IMR-90 (cell line): ENCODE data around the gene FAM81A. TPM values are rescaled to one million over a fixed set of nuclear protein-coding genes. Genes with fewer than 3 reads are reported as not detected.

ENCODE experiments used
- ATAC-seq: fragments of 200-7000 bp; cut with Tn5 transposase; 2 replicates; pipeline ENCODE4 v1.9.1; 2020; ENCODE audit warnings: low read depth, mild to moderate bottlenecking, moderate library complexity
- BruUV-seq: library from RNA; stranded (reverse); fragments of 400-500 nt; replicated peaks from 2 replicates; lab custom pipeline; 2021; lab: Mats Ljungman, UMichigan
- CTCF ChIA-PET: fragments of 300-600 bp; formaldehyde crosslinking; extraction: SDS; loops from one replicate; lab custom pipeline; 2021; ENCODE audit warnings: antibody characterized with exemption; lab: Yijun Ruan, JAX
- POLR2A ChIA-PET: fragments of 300-600 bp; sonication (Branson Sonifier 250); formaldehyde crosslinking; loops from one replicate; lab custom pipeline; 2022; ENCODE audit warnings: antibody characterized with exemption; ENCODE audit not compliant: unreplicated experiment; lab: Charles Lee
- DNase-seq: peaks from one replicate; pipeline ENCODE4 v3.0.0; 2013
- H2AFZ ChIP-seq: replicated peaks from 2 replicates; pipeline ENCODE3; 2013; ENCODE audit warnings: low read length, mild to moderate bottlenecking; ENCODE audit not compliant: poor library complexity
- H2AK5ac ChIP-seq: 2 replicates; pipeline ENCODE4 v1.6.1; 2013; ENCODE audit warnings: low read depth, low read length, inconsistent platforms
- H2AK9ac ChIP-seq: replicated peaks from 2 replicates; pipeline ENCODE3; 2013; ENCODE audit warnings: mild to moderate bottlenecking, low read depth, low read length, moderate library complexity; ENCODE audit not compliant: poor library complexity
- H2BK120ac ChIP-seq: 2 replicates; pipeline ENCODE4 v1.6.1; 2013; ENCODE audit warnings: low read depth, low read length, inconsistent platforms
- H2BK15ac ChIP-seq: 3 replicates; pipeline ENCODE4 v1.6.1; 2013; ENCODE audit warnings: low read depth, low read length, inconsistent platforms
- H2BK20ac ChIP-seq: 2 replicates; pipeline ENCODE4 v1.6.1; 2013; ENCODE audit warnings: low read depth, mild to moderate bottlenecking, inconsistent platforms, low read length, moderate library complexity
- H2BK5ac ChIP-seq: 2 replicates; pipeline ENCODE4 v1.6.1; 2013; ENCODE audit warnings: mild to moderate bottlenecking, low read depth, low read length, inconsistent platforms; ENCODE audit not compliant: poor library complexity, severe bottlenecking
- H3K14ac ChIP-seq: replicated peaks from 2 replicates; pipeline ENCODE4 v1.6.1; 2013; ENCODE audit warnings: low read depth, low read length, inconsistent platforms
- H3K18ac ChIP-seq: 2 replicates; pipeline ENCODE4 v1.6.1; 2013; ENCODE audit warnings: low read depth, low read length, control low read depth
- H3K23ac ChIP-seq: 2 replicates; pipeline ENCODE4 v1.6.1; 2013; ENCODE audit warnings: low read depth, low read length, inconsistent platforms
- H3K27ac ChIP-seq: 2 replicates; pipeline ENCODE4 v1.5.1; 2013; ENCODE audit warnings: mild to moderate bottlenecking, control low read depth, low read length; ENCODE audit not compliant: insufficient read depth
- H3K27me3 ChIP-seq: 2 replicates; pipeline ENCODE4 v1.6.1; 2013; ENCODE audit warnings: low read length; ENCODE audit not compliant: control insufficient read depth, insufficient read depth
- H3K36me3 ChIP-seq: 2 replicates; pipeline ENCODE4 v1.6.1; 2013; ENCODE audit warnings: low read length, mixed read lengths; ENCODE audit not compliant: control insufficient read depth, insufficient read depth
- H3K4ac ChIP-seq: 2 replicates; pipeline ENCODE4 v1.6.1; 2013; ENCODE audit warnings: low read depth, low read length, inconsistent platforms
- H3K4me1 ChIP-seq: 2 replicates; pipeline ENCODE4 v1.6.1; 2013; ENCODE audit warnings: low read length, mixed read lengths; ENCODE audit not compliant: control insufficient read depth, insufficient read depth
- H3K4me2 ChIP-seq: 2 replicates; pipeline ENCODE4 v1.6.1; 2013; ENCODE audit warnings: low read depth, mild to moderate bottlenecking, control low read depth, low read length, moderate library complexity
- H3K4me3 ChIP-seq: 2 replicates; pipeline ENCODE4 v1.5.1; 2013; ENCODE audit warnings: low read depth, mild to moderate bottlenecking, control low read depth, low read length, moderate library complexity; ENCODE audit not compliant: insufficient read depth
- H3K56ac ChIP-seq: 2 replicates; pipeline ENCODE4 v1.6.1; 2013; ENCODE audit warnings: low read length, inconsistent platforms; ENCODE audit not compliant: insufficient read depth; ENCODE audit errors: extremely low read depth
- H3K79me1 ChIP-seq, 2 experiments: 2 replicates each; pipeline ENCODE4 v1.6.1; 2013; ENCODE audit warnings: low read length in 2 of 2, inconsistent platforms in 1 of 2, low read depth in 1 of 2
- H3K9ac ChIP-seq: 2 replicates; pipeline ENCODE4 v1.6.1; 2013; ENCODE audit warnings: low read depth, low read length, control low read depth
- H3K9me1 ChIP-seq: 2 replicates; pipeline ENCODE4 v1.6.1; 2013; ENCODE audit warnings: low read length, inconsistent platforms; ENCODE audit not compliant: insufficient read depth
- H3K9me3 ChIP-seq: 2 replicates; pipeline ENCODE4 v1.6.1; 2013; ENCODE audit warnings: low read length; ENCODE audit not compliant: control insufficient read depth, insufficient read depth
- H4K20me1 ChIP-seq: 2 replicates; pipeline ENCODE4 v1.6.1; 2013; ENCODE audit warnings: low read length, inconsistent platforms; ENCODE audit not compliant: insufficient read depth
- H4K5ac ChIP-seq: 2 replicates; pipeline ENCODE4 v1.6.1; 2013; ENCODE audit warnings: mild to moderate bottlenecking, low read depth, low read length, control low read depth
- H4K8ac ChIP-seq, 2 experiments: 2 replicates each; pipeline ENCODE4 v1.6.1; 2013; ENCODE audit warnings: low read depth in 2 of 2, low read length in 2 of 2, control low read depth in 1 of 2, inconsistent platforms in 1 of 2
- H4K91ac ChIP-seq: 2 replicates; pipeline ENCODE4 v1.6.1; 2013; ENCODE audit warnings: low read depth, low read length, inconsistent platforms; ENCODE audit not compliant: insufficient read depth
- BHLHE40 ChIP-seq: fragments of 150-350 bp; IDR thresholded peaks from 2 replicates; pipeline ENCODE4 v1.6.1; 2016; ENCODE audit warnings: mild to moderate bottlenecking, low read depth, low read length
- CEBPB ChIP-seq: IDR thresholded peaks from 2 replicates; pipeline ENCODE4 v1.6.1; 2012; ENCODE audit warnings: low read depth, low read length, improper control_type of control experiment
- CHD1 ChIP-seq: IDR thresholded peaks from 2 replicates; pipeline ENCODE4 v1.6.1; 2012; ENCODE audit warnings: low read depth, low read length, improper control_type of control experiment
- FOS ChIP-seq: fragments of 150-350 bp; IDR thresholded peaks from 2 replicates; pipeline ENCODE4 v1.6.1; 2016; ENCODE audit warnings: low read depth, low read length
- MAZ ChIP-seq: IDR thresholded peaks from 2 replicates; pipeline ENCODE4 v1.6.1; 2012; ENCODE audit warnings: low read depth, mild to moderate bottlenecking, low read length, improper control_type of control experiment, moderate library complexity, borderline replicate concordance
- MXI1 ChIP-seq: IDR thresholded peaks from 2 replicates; pipeline ENCODE4 v1.6.1; 2012; ENCODE audit warnings: low read depth, mild to moderate bottlenecking, low read length, moderate library complexity, borderline replicate concordance
- NFE2L2 ChIP-seq: fragments of 150-350 bp; IDR thresholded peaks from 2 replicates; pipeline ENCODE4 v1.6.1; 2016; ENCODE audit warnings: low read depth, mild to moderate bottlenecking, low read length
- RCOR1 ChIP-seq: IDR thresholded peaks from 2 replicates; pipeline ENCODE4 v1.6.1; 2012; ENCODE audit warnings: mild to moderate bottlenecking, low read length, improper control_type of control experiment; ENCODE audit not compliant: insufficient replicate concordance
- RFX5 ChIP-seq: IDR thresholded peaks from 2 replicates; pipeline ENCODE4 v1.8.0; 2012; ENCODE audit warnings: low read depth, mild to moderate bottlenecking, low read length, moderate library complexity
- SMC3 ChIP-seq: fragments of 150-350 bp; IDR thresholded peaks from 2 replicates; pipeline ENCODE4 v1.6.1; 2016; ENCODE audit warnings: low read depth, mild to moderate bottlenecking, antibody characterized with exemption, low read length, moderate library complexity
- USF2 ChIP-seq: fragments of 150-350 bp; IDR thresholded peaks from 2 replicates; pipeline ENCODE4 v1.6.1; 2017; ENCODE audit warnings: mild to moderate bottlenecking, antibody characterized with exemption, low read length, low read depth
- WGBS, 2 experiments: methylation state at CpG; one replicate each; pipeline versions ENCODE4 v1.1.5 to v1.1.7; 2013; ENCODE audit warnings: missing lambda C conversion rate in 2 of 2; ENCODE audit not compliant: insufficient read length in 1 of 2; ENCODE audit errors: extremely low coverage in 2 of 2; 5-methylcytosine and 5-hydroxymethylcytosine counted together
- dilution Hi-C: fragments of 300-500 bp; cut with HindIII; formaldehyde crosslinking; loops from one replicate; pipeline ENCODE4 v1.14.3; 2018; ENCODE audit warnings: low sequenced_read_pairs; ENCODE audit not compliant: unreplicated experiment
- in situ Hi-C: fragments of 300-500 bp; cut with MboI; formaldehyde crosslinking; loops from 3 replicates; pipeline ENCODE4 v1.14.3; 2019; ENCODE audit warnings: low sequenced_read_pairs, inconsistent platforms, mixed read lengths
- intact Hi-C: fragments of 100-400 bp; cut with micrococcal nuclease; formaldehyde crosslinking; loops from 2 replicates; pipeline ENCODE4 v1.10.0; 2022
- polyA plus RNA-seq, 3 experiments: library from polyadenylated mRNA; depleted of rRNA; stranded (reverse); fragments of >200 nt; gene quantifications; 2 replicates each; pipeline ENCODE4 v1.2.3, GENCODE V29; 2012; ENCODE audit warnings: low replicate concordance in 1 of 3
- total RNA-seq: library from RNA; depleted of rRNA; stranded (reverse); fragments of >200 nt; gene quantifications from 2 replicates; pipeline ENCODE4 v1.2.3, GENCODE V29; 2012
- TF ChIP-seq, protein P1 (sequence below): conservative IDR thresholded peaks from 2 replicates; pipeline ENCODE4 v1.5.1; 2012; ENCODE audit warnings: mild to moderate bottlenecking, low read depth, low read length, improper control_type of control experiment
- TF ChIP-seq, protein P2 (sequence below): fragments of 150-350 bp; IDR thresholded peaks from 2 replicates; pipeline ENCODE4 v1.6.1; 2016; ENCODE audit warnings: low read depth, mild to moderate bottlenecking, low read length, moderate library complexity, borderline replicate concordance

Gene FAM81A
- total and polyA plus RNA-seq, 2 of the 4 experiments (the other 2 are of a cell fraction): not detected

- no peak overlapping the region for H2BK20ac ChIP-seq
- no peak overlapping the region for H3K9ac ChIP-seq
- H2AK5ac ChIP-seq: no peak overlapping the region
- H3K4me3 ChIP-seq: no peak overlapping the region
- no peak for DNase-seq
- no peak overlapping the region for H2BK15ac ChIP-seq
- H3K23ac ChIP-seq: no peak overlapping the region
- no peak overlapping the region for H3K14ac ChIP-seq
- intact Hi-C loops (loop anchor here (5.0 kb wide), 1 partner anchor 35 kb away; no protein-coding TSS in a partner anchor), dilution Hi-C loops (no loop called here), in situ Hi-C loops (no loop called here)
- ATAC-seq: no peak
- H4K8ac ChIP-seq: no peak overlapping the region
- H3K9me1 ChIP-seq: no peaks in the 10 kb centered on the region
- H3K27me3 ChIP-seq: peaks cover 21% of the 10 kb centered on the region
- H3K18ac ChIP-seq: no peak overlapping the region
- CTCF ChIA-PET: no interaction called here
- no peak overlapping the region for H4K5ac ChIP-seq
- no peaks in the 10 kb centered on the region for H3K79me1 ChIP-seq
- H3K56ac ChIP-seq: no peak overlapping the region
- no peak overlapping the region for H3K4ac ChIP-seq
- H2AFZ ChIP-seq: no peak overlapping the region
- 100% methylated on average over 1 of the region's 4 CpGs; no CpG with 5 or more reads in 1 of the 2 experiments for whole genome bisulfite sequencing, 2 experiments
- no peak overlapping the region for H2AK9ac ChIP-seq
- BruUV-seq: no TSS peak
- no peak overlapping the region for H4K91ac ChIP-seq
- no peak overlapping the region for H3K4me2 ChIP-seq
- no peaks in the 10 kb centered on the region for H3K9me3 ChIP-seq
- no peaks in the 10 kb centered on the region for H4K20me1 ChIP-seq
- no peak overlapping the region for H2BK120ac ChIP-seq
- H3K4me1 ChIP-seq: no peaks in the 10 kb centered on the region
- no peak overlapping the region for H2BK5ac ChIP-seq
- no peak overlapping the region for H3K27ac ChIP-seq
- no peak for TF ChIP-seq FOS
- no peak for TF ChIP-seq MXI1
- no peak for TF ChIP-seq RFX5
- TF ChIP-seq SMC3: no peak
- no peak for TF ChIP-seq CHD1
- no peak for TF ChIP-seq USF2
- no peak for TF ChIP-seq CEBPB
- TF ChIP-seq RCOR1: no peak
- TF ChIP-seq MAZ: no peak
- no peak for TF ChIP-seq NFE2L2
- TF ChIP-seq, protein P1, sequence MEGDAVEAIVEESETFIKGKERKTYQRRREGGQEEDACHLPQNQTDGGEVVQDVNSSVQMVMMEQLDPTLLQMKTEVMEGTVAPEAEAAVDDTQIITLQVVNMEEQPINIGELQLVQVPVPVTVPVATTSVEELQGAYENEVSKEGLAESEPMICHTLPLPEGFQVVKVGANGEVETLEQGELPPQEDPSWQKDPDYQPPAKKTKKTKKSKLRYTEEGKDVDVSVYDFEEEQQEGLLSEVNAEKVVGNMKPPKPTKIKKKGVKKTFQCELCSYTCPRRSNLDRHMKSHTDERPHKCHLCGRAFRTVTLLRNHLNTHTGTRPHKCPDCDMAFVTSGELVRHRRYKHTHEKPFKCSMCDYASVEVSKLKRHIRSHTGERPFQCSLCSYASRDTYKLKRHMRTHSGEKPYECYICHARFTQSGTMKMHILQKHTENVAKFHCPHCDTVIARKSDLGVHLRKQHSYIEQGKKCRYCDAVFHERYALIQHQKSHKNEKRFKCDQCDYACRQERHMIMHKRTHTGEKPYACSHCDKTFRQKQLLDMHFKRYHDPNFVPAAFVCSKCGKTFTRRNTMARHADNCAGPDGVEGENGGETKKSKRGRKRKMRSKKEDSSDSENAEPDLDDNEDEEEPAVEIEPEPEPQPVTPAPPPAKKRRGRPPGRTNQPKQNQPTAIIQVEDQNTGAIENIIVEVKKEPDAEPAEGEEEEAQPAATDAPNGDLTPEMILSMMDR: no peak
- TF ChIP-seq, protein P2, sequence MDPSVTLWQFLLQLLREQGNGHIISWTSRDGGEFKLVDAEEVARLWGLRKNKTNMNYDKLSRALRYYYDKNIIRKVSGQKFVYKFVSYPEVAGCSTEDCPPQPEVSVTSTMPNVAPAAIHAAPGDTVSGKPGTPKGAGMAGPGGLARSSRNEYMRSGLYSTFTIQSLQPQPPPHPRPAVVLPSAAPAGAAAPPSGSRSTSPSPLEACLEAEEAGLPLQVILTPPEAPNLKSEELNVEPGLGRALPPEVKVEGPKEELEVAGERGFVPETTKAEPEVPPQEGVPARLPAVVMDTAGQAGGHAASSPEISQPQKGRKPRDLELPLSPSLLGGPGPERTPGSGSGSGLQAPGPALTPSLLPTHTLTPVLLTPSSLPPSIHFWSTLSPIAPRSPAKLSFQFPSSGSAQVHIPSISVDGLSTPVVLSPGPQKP: no peak
- no peak for TF ChIP-seq BHLHE40
- no peaks in the 10 kb centered on the region for H3K36me3 ChIP-seq
- POLR2A ChIA-PET: no interaction called here
Measured at GRCh38 chr15:59416816-59417215, 21.2 kb upstream of the FAM81A start.
